GM21529 (cell line): ENCODE measurements around the gene TMEM121B.
A peak's percentile ranks its signal among the peaks of the same experiment; 100 is the strongest.
"Not testable (repeated sequence)": the region's sequence is repeated elsewhere in the genome, so short reads cannot be mapped to it uniquely, and the experiment has no call there.

Experiments
- ATAC-seq: cut with Tn5 transposase; IDR thresholded peaks from one replicate; pipeline ENCODE4 v1.9.1; 2021; ENCODE audit not compliant: unreplicated experiment

Gene TMEM121B

DNA sequence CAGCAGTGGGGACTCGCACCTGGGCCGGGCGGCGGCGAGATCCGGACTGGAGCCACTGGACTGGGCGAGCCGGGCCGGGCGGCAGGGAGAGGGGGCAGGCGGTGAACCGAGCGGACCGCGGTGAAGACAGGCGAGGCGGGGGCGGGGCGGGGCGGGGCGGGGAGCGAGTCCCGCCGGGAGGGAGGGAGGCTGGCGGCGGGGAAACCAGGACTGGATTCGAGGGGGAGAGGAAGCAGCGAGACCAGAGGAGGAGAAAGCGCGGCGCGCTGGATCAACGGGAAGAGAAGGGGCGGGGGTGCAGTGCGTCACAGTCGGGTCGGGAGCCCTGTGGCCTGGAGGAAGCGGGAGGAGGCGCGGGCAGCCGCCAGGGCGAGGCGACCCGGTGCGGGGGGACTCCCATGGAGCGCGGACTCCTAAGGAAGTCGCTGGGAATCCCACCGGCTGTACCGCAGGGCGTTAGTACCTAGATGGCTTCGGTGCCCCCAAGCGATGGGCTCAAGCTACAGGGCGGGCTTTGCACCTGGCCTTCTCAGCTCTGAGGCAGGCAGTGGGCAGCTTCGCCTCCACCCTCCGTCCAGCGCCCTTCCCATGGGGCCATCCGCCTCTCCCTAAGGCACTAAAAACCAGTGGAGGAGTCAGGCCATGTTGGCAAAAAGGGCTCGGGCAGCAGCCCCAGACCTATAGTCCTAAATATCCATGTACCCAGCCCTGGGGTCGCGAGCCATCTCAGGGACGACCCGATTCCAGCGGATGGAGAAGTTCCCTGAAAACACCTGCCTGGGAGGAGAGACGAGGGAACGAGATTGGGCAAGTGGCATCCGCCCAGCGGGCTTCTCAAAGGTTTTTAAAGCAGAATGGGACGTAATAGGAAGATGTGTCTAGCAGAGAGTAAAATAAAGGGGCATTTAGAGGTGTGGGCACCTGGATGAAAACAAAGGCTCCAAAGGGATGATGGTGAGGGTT is at the start of gene TMEM121B:
Gene TMEM121B, minus strand, starts transcription at position 128 of the 963 bp plus-strand sequence. CDS start 233 bp downstream, outside the sequence.
- ATAC-seq, result no peak

- ATAC-seq, result no peak
Measured at GRCh38 chr22:17167486-17167885, 46.3 kb upstream of the TMEM121B start.

DNA sequence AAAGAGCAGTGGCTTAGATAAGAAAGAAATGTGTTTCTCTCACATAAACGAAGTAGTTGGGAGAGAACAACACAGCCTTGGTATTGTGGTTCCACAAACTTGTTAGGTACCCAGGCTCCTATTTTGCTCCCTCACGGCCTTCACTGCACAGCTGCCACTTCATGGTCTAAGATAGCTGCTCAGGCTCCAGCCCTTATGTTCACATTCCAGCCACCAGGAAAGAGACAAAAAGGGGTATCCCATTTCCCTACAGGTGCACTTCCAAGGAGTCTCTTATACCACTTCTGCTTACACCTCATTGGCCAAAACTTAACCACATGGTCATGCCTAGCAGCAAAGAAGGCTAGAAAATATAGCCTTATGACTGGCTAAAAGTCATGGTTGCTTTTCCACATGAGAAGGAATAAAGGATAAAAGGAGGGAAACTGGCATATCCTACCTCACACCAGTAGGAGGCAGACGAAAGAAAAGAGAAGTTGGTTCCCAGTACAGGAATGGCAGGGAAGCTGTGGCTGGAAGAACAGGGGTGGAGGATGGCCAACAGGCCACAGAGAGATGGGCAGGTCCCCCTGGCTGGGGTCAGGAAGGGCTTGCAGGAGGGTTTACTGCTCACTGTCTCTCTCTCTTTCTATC is 43.3 kb upstream of the TMEM121B start:
- no peak for ATAC-seq

DNA sequence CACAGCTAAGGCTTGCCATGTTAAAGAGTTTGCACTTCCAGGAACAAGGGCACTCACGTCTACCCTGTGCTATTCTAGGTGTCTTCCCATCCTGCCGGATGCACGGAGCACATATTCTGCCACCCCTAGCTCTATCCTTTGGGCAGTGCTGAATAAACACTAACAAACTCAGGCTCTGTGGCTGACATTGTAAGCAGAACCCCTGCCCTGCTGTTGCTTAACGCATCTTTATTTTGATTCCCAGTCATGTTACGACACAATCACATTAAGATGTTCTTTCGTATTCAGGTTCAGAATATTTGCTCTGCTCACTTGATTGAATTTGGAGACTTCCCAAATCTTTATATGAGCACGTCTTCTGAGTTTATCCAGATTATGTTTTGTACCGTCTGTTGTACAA is 41.6 kb upstream of the TMEM121B start:
- no peak for ATAC-seq

DNA sequence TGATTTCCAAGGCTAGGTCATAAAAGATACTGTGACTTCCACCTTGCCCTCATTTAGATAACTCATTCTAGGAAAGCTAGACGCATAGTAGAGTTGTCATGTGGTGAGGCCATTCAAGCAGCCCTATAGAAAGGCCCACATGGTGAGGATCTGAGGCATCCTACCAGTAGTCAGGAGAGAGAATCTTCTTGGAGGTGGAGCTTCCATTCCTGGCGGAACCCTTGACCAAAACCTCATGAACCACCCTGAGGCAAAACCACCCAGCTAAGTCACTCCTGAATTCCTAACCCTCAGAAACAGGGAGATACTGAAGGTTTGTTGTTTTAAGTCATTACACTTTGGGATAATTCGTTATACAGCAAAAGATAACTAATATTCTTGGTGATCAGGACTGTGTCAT is 40.8 kb upstream of the TMEM121B start:
- ATAC-seq, result no peak

- peak; percentile 26 for ATAC-seq
Measured at GRCh38 chr22:17159504-17159951, 38.4 kb upstream of the TMEM121B start.

GRCh38 chr22:17158568-17159503 is 37.7 kb upstream of the TMEM121B start, which contains the start of gene HDHD5:
Gene HDHD5, minus strand, starts transcription at chr22:17159277. Its CDS starts 26 bp downstream, at chr22:17159251.
- peak; percentile 64 for ATAC-seq

DNA sequence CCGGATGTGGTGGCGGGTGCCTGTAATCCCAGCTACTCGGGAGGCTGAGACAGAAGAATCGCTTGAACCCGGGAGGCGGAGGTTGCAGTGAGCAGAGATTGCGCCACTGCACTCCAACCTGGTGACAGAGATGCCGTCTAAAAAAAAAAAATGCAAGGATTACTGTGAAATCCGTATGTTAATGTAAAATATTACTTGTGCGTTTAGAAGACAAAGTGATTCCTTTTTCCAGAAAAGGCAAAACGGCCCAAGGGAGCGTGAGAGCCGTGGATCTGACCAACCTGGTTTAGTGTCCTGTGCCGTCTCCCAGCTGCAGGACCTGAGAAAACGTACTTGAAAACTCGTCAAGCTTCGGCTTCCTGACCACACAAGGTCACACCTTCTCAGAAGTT is 37.0 kb upstream of the TMEM121B start:
- no peak for ATAC-seq

DNA sequence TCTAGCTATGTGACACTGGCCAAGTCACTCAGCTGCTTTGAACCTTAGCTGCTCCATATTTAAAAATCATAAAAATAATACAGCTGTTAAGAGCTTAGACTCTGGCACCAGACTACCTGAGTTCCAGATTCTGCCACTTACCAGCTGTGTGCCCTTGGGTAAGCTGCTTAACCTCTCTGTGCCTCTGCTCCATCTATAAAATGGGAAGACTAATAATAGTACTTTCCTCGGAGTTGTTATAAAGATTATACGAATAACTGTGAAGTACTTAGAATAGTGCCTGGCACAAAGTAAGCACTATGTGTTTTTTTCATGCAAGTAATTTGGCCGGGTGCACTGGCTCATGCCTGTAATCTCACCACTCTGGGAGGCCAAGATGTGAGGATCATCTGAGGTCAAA is 36.6 kb upstream of the TMEM121B start:
- no peak for ATAC-seq

GRCh38 chr22:17155941-17156340 is 34.8 kb upstream of the TMEM121B start:
- ATAC-seq, result no peak

GRCh38 chr22:17152971-17153370 is 31.8 kb upstream of the TMEM121B start:
- no peak for ATAC-seq

DNA sequence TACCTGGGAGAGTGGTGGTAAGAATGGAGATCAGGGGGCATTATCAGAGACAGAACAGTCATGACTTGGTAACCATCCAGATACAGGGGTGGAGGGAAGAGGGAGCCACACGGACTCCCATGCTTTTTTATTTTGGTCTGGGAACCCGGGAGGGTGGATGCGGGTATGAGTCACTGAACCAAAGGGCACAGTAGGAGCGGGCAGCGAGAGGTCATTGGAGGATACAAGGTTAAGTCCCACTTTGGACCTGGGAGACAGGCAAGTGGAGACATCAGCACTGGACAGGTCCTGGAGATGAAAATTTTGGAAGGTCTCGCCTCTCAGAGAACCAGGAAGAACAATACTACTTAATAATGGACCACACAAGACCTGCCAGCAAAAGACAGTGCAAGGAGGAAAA is 31.2 kb upstream of the TMEM121B start:
- no peak for ATAC-seq

DNA sequence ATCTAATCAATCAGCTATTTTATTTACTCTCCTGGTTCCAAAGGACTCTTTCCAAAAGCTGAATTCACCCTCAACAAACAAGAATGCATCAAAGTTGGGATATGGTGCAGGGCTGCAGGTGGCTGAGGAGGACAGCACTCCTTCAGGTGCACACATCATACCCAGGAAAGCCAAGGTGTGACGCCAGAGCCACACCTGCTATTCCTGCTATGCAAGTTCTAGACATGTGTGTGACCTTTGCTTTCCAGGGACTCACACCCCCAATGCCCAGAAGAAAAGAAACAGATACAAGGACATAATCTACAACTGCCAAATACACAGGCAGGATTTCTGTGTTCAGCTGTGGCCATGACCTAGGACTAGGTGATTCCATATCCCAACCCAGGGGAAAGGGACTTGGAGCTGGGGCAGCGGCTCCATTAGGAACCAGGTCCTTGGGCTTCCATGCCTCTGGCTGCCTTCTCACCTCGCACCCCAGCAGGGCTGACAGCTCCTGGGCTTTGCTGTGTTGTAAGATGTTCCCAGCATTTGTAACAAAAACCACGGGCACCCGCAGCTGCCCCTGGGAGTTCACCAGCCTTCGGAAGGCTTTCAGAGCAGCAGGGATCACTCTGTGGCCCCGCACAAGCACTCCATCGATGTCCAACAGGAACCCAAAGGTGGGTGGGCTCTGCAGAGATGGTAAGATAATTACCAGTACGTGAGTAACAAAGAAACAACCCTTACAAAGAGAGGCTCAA is 28.1 kb upstream of the TMEM121B start:
- no peak for ATAC-seq

DNA sequence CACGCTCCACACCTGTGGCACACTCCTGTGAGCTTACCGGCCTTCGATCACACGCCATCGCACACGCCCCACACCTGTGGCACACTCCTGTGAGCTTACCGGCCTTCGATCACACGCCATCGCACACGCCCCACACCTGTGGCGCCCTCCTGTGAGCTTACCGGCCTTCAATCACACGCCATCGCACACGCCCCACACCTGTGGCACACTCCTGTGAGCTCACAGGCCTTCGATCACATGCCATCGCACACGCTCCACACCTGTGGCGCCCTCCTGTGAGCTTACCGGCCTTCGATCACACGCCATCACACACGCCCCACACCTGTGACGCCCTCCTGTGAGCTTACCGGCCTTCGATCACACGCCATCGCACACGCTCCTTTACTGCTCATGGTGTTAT is 26.3 kb upstream of the TMEM121B start:
- ATAC-seq, result not testable (repeated sequence)

DNA sequence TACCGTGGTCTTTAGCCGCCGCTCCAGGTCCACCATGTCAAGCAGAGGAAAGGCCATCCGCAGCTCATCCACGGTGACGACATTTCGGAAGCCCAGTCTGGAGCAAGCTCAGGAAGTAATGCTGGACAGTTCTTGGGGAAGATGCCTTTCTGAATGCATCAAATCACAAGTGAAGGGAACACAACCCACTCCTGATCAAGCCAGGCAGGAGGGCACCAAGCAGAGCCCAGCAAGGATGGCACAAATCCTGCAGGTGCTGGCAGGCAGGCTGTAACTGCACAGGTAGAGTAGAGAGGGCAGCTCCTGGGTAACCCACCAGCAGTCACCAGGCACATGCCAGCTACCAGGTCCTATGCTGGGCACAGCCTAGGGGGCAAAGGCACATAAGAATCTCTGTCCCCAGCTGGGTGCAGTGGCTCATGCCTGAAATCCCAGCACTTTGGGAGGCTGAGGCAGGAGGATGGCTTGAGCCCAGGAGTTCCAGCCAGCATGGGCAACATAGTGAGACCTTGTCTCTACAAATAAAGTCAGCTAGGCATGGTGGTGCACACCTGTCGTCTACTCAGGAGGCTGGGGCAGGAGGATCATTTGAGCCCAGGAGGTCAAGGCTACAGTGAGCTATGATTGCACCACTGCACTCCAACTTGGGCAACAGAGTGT is 24.0 kb upstream of the TMEM121B start:
- ATAC-seq, result no peak

- ATAC-seq, result no peak
Measured at GRCh38 chr22:17143826-17144225, 22.7 kb upstream of the TMEM121B start.

DNA sequence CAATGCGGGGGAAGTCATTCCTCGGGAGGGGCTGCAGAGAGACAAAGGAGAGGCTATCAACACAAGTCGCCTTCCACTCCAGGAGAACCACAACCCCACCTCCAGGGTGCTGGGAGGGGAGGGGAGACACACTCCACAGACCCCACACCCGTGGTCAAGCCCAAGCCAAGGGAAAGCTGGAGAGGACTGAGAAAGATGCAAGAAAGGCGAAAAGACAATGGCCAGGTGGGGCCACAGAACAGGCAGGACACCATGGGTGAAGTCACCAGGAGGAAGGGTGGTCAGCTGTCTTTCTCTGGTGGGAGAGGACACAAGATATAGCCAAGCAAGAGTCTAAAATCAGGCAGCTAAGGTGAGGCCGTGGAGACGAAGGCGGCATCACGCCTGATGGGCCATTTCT is 21.9 kb upstream of the TMEM121B start:
- ATAC-seq, result no peak

GRCh38 chr22:17140826-17141766 is 19.9 kb upstream of the TMEM121B start:
- no peak for ATAC-seq

DNA sequence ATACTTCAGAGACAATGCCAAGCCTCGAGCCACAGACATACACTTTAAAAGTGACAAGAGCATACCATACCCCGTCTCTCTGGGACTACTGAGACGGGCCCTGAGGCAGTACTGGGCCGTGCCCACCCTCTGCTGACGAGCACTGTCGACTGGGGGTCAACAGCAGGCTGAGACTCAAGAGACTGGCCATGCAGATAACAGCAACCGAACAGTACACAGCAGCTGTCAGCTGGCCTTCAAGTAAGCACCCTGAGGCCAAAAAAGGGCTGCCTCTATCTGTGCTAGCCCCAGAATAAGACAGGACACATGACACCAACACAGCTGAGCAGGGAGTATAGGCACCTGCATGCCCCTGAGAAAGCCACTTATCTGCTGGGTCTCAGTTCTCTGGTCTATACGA is 18.9 kb upstream of the TMEM121B start:
- no peak for ATAC-seq
